ENCODE data around the gene MUC4. TPM values are rescaled to one million over a fixed set of nuclear protein-coding genes. Genes with fewer than 3 reads are reported as not detected.
"Not testable (repeated sequence)": the region's sequence is repeated elsewhere in the genome, so short reads cannot be mapped to it uniquely, and the experiment has no call there.

Gene MUC4
- total and polyA plus RNA-seq, 2 donors from 2014 or later = 0.19 TPM; not detected in 1

GRCh38 chr3:195800240-195800639, 11.5 kb downstream of the MUC4 start:
- Histone ChIP-seq H3K9me3 (ENCODE audit: control insufficient read depth in 2 of 3, insufficient read depth in 1 of 3, low read length in 3 of 3) (no peaks in the 10 kb centered on the region), H3K9ac (ENCODE audit: low read length in 3 of 3) (no peak overlapping the region), H3K4me3 (ENCODE audit: low read length in 3 of 3) (no peak overlapping the region), H3K4me1 (ENCODE audit: control insufficient read depth in 2 of 3, insufficient read depth in 2 of 3, low read depth in 1 of 3, low read length in 3 of 3) (peaks cover 0 to 7% (median 0%) of the 10 kb centered on the region in 3 donors), H3K36me3 (ENCODE audit: control insufficient read depth in 2 of 3, insufficient read depth in 3 of 3, low read length in 3 of 3) (no peaks in the 10 kb centered on the region), H3K27me3 (ENCODE audit: control insufficient read depth, insufficient read depth, low read length) (peaks cover 5% of the 10 kb centered on the region), H3K27ac (ENCODE audit: low read depth in 2 of 2, low read length in 2 of 2) (no peak overlapping the region)
- FAIRE-seq = no peak
- TF ChIP-seq CTCF (IDR thresholded peaks at IDR 0.05; ENCODE audit: borderline replicate concordance, extremely low read depth, insufficient read depth) = no peak
- no peak for DNase-seq
- intact Hi-C loops (cut with DNase I) = no loop called here

- Histone ChIP-seq H3K36me3 (ENCODE audit: control insufficient read depth in 2 of 3, insufficient read depth in 3 of 3, low read length in 3 of 3) (no peaks in the 10 kb centered on the region), H3K9ac (ENCODE audit: low read length in 3 of 3) (no peak overlapping the region), H3K9me3 (ENCODE audit: control insufficient read depth in 2 of 3, insufficient read depth in 1 of 3, low read length in 3 of 3) (no peaks in the 10 kb centered on the region), H3K4me3 (ENCODE audit: low read length in 3 of 3) (no peak overlapping the region), H3K27me3 (ENCODE audit: control insufficient read depth, insufficient read depth, low read length) (peaks cover under 1% of the 10 kb centered on the region), H3K27ac (ENCODE audit: low read depth in 2 of 2, low read length in 2 of 2) (no peak overlapping the region), H3K4me1 (ENCODE audit: control insufficient read depth in 2 of 3, insufficient read depth in 2 of 3, low read depth in 1 of 3, low read length in 3 of 3) (no peaks in the 10 kb centered on the region)
- DNase-seq = peak in 1 of 5 donors; percentile 31
- no peak for TF ChIP-seq CTCF (IDR thresholded peaks at IDR 0.05; ENCODE audit: borderline replicate concordance, extremely low read depth, insufficient read depth)
- no peak for FAIRE-seq
- intact Hi-C loops (cut with DNase I) = no loop called here
Measured at GRCh38 chr3:195796795-195797194, 14.9 kb downstream of the MUC4 start.

- H3K9ac ChIP-seq (ENCODE audit: low read length in 3 of 3) = no peak overlapping the region
- no peak overlapping the region for H3K27ac ChIP-seq (ENCODE audit: low read depth in 2 of 2, low read length in 2 of 2)
- no peak for DNase-seq
- TF ChIP-seq CTCF (IDR thresholded peaks at IDR 0.05; ENCODE audit: borderline replicate concordance, extremely low read depth, insufficient read depth) = no peak
- intact Hi-C loops (cut with DNase I) = no loop called here
- H3K9me3 ChIP-seq (ENCODE audit: control insufficient read depth in 2 of 3, insufficient read depth in 1 of 3, low read length in 3 of 3) = no peaks in the 10 kb centered on the region
- no peak overlapping the region for H3K4me3 ChIP-seq (ENCODE audit: low read length in 3 of 3)
- H3K27me3 ChIP-seq (ENCODE audit: control insufficient read depth, insufficient read depth, low read length) = no peaks in the 10 kb centered on the region
- H3K36me3 ChIP-seq (ENCODE audit: control insufficient read depth in 2 of 3, insufficient read depth in 3 of 3, low read length in 3 of 3) = no peaks in the 10 kb centered on the region
- no peak for FAIRE-seq
- no peaks in the 10 kb centered on the region for H3K4me1 ChIP-seq (ENCODE audit: control insufficient read depth in 2 of 3, insufficient read depth in 2 of 3, low read depth in 1 of 3, low read length in 3 of 3)
Measured at GRCh38 chr3:195794708-195795107, 17.0 kb downstream of the MUC4 start.

GRCh38 chr3:195792621-195793020, 19.1 kb downstream of the MUC4 start:
- H3K4me1 ChIP-seq (ENCODE audit: control insufficient read depth in 2 of 3, insufficient read depth in 2 of 3, low read depth in 1 of 3, low read length in 3 of 3); H3K9me3 ChIP-seq (ENCODE audit: control insufficient read depth in 2 of 3, insufficient read depth in 1 of 3, low read length in 3 of 3); H3K27ac ChIP-seq (ENCODE audit: low read depth in 2 of 2, low read length in 2 of 2); DNase-seq; H3K4me3 ChIP-seq (ENCODE audit: low read length in 3 of 3); intact Hi-C loops (cut with DNase I); H3K36me3 ChIP-seq (ENCODE audit: control insufficient read depth in 2 of 3, insufficient read depth in 3 of 3, low read length in 3 of 3); FAIRE-seq; H3K27me3 ChIP-seq (ENCODE audit: control insufficient read depth, insufficient read depth, low read length); H3K9ac ChIP-seq (ENCODE audit: low read length in 3 of 3): not testable (repeated sequence)
